Prostate gland (tissue), 2 donors: Measurements from ENCODE around the gene VGLL3.

Experiments used
- POLR2AphosphoS5 ChIP-seq: sonication (generic); formaldehyde crosslinking; IDR thresholded peaks from one replicate; pipeline ENCODE4 v1.6.1; 2017; ENCODE audit warnings: antibody characterized with exemption
- TF ChIP-seq, protein P1 (sequence below), 4 experiments: fragments of 200-600 bp in 2 of 4; fragments of 450-650 bp in 2 of 4; sonication (generic) in 2 of 4; IDR thresholded peaks; 1 replicate in 3 of 4; 2 replicates in 1 of 4; pipeline ENCODE4 v1.5.1; 2016 to 2019; ENCODE audit warnings: antibody characterized with exemption in 4 of 4, mild to moderate bottlenecking in 2 of 4, moderate library complexity in 2 of 4

DNA sequence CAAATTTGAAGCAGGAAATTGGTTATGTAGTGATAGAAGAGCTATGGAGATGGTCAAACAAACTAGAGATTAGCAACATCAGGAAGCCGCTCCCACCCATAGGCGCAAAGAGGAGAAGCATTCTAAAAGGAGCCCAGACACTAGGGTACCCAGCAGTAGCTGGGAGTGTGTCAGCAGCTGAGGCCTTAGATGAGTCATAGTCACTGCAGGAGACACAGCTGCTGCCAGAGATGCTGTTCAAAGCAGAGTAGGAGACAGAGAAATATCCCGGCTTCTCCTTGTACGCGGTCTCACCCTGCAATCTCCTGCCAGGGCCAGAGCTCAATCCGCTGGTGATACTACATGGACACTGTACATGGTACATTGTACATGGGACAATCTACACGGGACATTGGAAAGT lies 61.9 kb downstream of the VGLL3 start:
- TF ChIP-seq POLR2AphosphoS5: no peak
- TF ChIP-seq, protein P1, sequence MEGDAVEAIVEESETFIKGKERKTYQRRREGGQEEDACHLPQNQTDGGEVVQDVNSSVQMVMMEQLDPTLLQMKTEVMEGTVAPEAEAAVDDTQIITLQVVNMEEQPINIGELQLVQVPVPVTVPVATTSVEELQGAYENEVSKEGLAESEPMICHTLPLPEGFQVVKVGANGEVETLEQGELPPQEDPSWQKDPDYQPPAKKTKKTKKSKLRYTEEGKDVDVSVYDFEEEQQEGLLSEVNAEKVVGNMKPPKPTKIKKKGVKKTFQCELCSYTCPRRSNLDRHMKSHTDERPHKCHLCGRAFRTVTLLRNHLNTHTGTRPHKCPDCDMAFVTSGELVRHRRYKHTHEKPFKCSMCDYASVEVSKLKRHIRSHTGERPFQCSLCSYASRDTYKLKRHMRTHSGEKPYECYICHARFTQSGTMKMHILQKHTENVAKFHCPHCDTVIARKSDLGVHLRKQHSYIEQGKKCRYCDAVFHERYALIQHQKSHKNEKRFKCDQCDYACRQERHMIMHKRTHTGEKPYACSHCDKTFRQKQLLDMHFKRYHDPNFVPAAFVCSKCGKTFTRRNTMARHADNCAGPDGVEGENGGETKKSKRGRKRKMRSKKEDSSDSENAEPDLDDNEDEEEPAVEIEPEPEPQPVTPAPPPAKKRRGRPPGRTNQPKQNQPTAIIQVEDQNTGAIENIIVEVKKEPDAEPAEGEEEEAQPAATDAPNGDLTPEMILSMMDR (IDR thresholded peaks at IDR 0.05): no peak
